MM.1S (cell line): Measurements from ENCODE around the gene CPEB2.

ENCODE experiments used
- DNase-seq: peaks from one replicate; pipeline ENCODE4 v3.0.0-alpha.2; 2015
- H2AFZ ChIP-seq: fragments of 300-600 bp; sonication (generic); 2 replicates; pipeline ENCODE4 v1.6.0; 2016; ENCODE audit warnings: antibody characterized with exemption, low read length
- H3F3A ChIP-seq: fragments of 300-600 bp; sonication (generic); 2 replicates; pipeline ENCODE4 v1.6.1; 2016; ENCODE audit warnings: mild to moderate bottlenecking, antibody characterized with exemption, low read length, moderate library complexity, mixed read lengths; ENCODE audit not compliant: insufficient read depth
- H3K27ac ChIP-seq: fragments of 300-600 bp; sonication (generic); 2 replicates; pipeline ENCODE4 v1.5.1; 2016; ENCODE audit warnings: mild to moderate bottlenecking, low read length
- H3K27me3 ChIP-seq: fragments of 300-600 bp; sonication (generic); replicated peaks from 2 replicates; pipeline ENCODE4 v1.6.0; 2016; ENCODE audit warnings: low read length; ENCODE audit not compliant: insufficient read depth
- H3K36me3 ChIP-seq: fragments of 300-600 bp; sonication (generic); replicated peaks from 2 replicates; pipeline ENCODE4 v1.6.1; 2016; ENCODE audit warnings: mild to moderate bottlenecking, low read length, mixed read lengths; ENCODE audit not compliant: insufficient read depth
- H3K4me1 ChIP-seq: fragments of 300-600 bp; sonication (generic); 2 replicates; pipeline ENCODE4 v1.6.1; 2016; ENCODE audit warnings: low read length, mixed read lengths
- H3K4me2 ChIP-seq: fragments of 300-600 bp; sonication (generic); 2 replicates; pipeline ENCODE4 v1.6.0; 2016; ENCODE audit warnings: low read depth, low read length
- H3K4me3 ChIP-seq: fragments of 300-600 bp; sonication (generic); 2 replicates; pipeline ENCODE4 v1.5.1; 2016; ENCODE audit warnings: low read length, mixed read lengths
- H3K79me2 ChIP-seq: fragments of 300-600 bp; sonication (generic); 2 replicates; pipeline ENCODE4 v1.6.1; 2016; ENCODE audit warnings: mixed run types, low read length, mixed read lengths
- H3K9ac ChIP-seq: fragments of 300-600 bp; sonication (generic); 2 replicates; pipeline ENCODE4 v1.6.1; 2016; ENCODE audit warnings: low read length, mixed read lengths
- H3K9me2 ChIP-seq: fragments of 300-600 bp; sonication (generic); replicated peaks from 2 replicates; pipeline ENCODE4 v1.6.1; 2016; ENCODE audit warnings: mild to moderate bottlenecking, low read length, mixed read lengths; ENCODE audit not compliant: insufficient read depth
- H3K9me3 ChIP-seq: fragments of 300-600 bp; sonication (generic); replicated peaks from 2 replicates; pipeline ENCODE4 v1.6.1; 2016; ENCODE audit warnings: mild to moderate bottlenecking, low read length, mixed read lengths; ENCODE audit not compliant: insufficient read depth
- H4K20me1 ChIP-seq: fragments of 300-600 bp; sonication (generic); 2 replicates; pipeline ENCODE4 v1.6.1; 2016; ENCODE audit warnings: mild to moderate bottlenecking, low read length, moderate library complexity, mixed read lengths; ENCODE audit not compliant: insufficient read depth
- CTCF ChIP-seq: fragments of 300-600 bp; sonication (generic); IDR thresholded peaks from 2 replicates; pipeline ENCODE4 v1.5.1; 2016; ENCODE audit warnings: antibody characterized with exemption, low read length, mixed read lengths
- EZH2 ChIP-seq: fragments of 300-600 bp; sonication (generic); optimal IDR thresholded peaks from 2 replicates; pipeline ENCODE3; 2017; ENCODE audit warnings: low read depth, mild to moderate bottlenecking, antibody characterized with exemption, low read length, mixed read lengths
- EZH2phosphoT487 ChIP-seq: fragments of 300-600 bp; sonication (generic); IDR thresholded peaks from 2 replicates; pipeline ENCODE4 v1.6.1; 2018; ENCODE audit warnings: antibody characterized with exemption, low read length

The CPEB2 gene

GRCh38 chr4:15012017-15012788 is 9.9 kb downstream of the CPEB2 start:
- no peak overlapping the region for H3K4me2 ChIP-seq
- TF ChIP-seq EZH2 (no peak), EZH2phosphoT487 (no peak)

GRCh38 chr4:15013585-15013984 is 11.3 kb downstream of the CPEB2 start:
- no peak overlapping the region for H3K9ac ChIP-seq
- no peaks in the 10 kb centered on the region for H4K20me1 ChIP-seq
- H3K4me3 ChIP-seq, result no peak overlapping the region
- H3K4me2 ChIP-seq, result no peak overlapping the region
- H3K4me1 ChIP-seq, result peaks cover 26% of the 10 kb centered on the region; the same call in 1 of the 2 replicates
- TF ChIP-seq EZH2 (no peak), CTCF (no peak), EZH2phosphoT487 (no peak)
- H3K27ac ChIP-seq, result no peak overlapping the region
- H3K27me3 ChIP-seq, result no peaks in the 10 kb centered on the region
- peaks cover 11% of the 10 kb centered on the region for H3F3A ChIP-seq
- peaks cover 3% of the 10 kb centered on the region; the same call in 1 of the 2 replicates for H3K36me3 ChIP-seq
- no peak for DNase-seq
- no peaks in the 10 kb centered on the region for H3K9me2 ChIP-seq
- no peak overlapping the region for H2AFZ ChIP-seq
- H3K9me3 ChIP-seq, result no peaks in the 10 kb centered on the region
- H3K79me2 ChIP-seq, result peaks cover 87% of the 10 kb centered on the region

More at GRCh38 chr4:15012017-15012788, 9.9 kb downstream of the CPEB2 start:
- Histone ChIP-seq H2AFZ (no peak overlapping the region), H3K4me1 (peaks cover 19% of the 10 kb centered on the region; the same call in 1 of the 2 replicates), H3K27ac (no peak overlapping the region), H3K9me2 (no peaks in the 10 kb centered on the region), H3K27me3 (no peaks in the 10 kb centered on the region), H3K9me3 (no peaks in the 10 kb centered on the region), H3K4me3 (no peak overlapping the region), H3K9ac (no peak overlapping the region), H3K79me2 (peaks cover 96% of the 10 kb centered on the region), H4K20me1 (0 out of 2 replicates have a peak, but pooled peaks cover 2% of the 10 kb centered on the region), H3F3A (no peaks in the 10 kb centered on the region), H3K36me3 (peaks cover 3% of the 10 kb centered on the region; the same call in 1 of the 2 replicates)
- no peak for DNase-seq

- Histone ChIP-seq H3K4me1 (peaks cover 35% of the 10 kb centered on the region), H3K9me2 (no peaks in the 10 kb centered on the region), H3K4me2 (no peak overlapping the region), H3F3A (peaks cover 13% of the 10 kb centered on the region), H3K27me3 (no peaks in the 10 kb centered on the region), H3K9me3 (no peaks in the 10 kb centered on the region), H3K27ac (no peak overlapping the region), H2AFZ (no peak overlapping the region), H3K9ac (no peak overlapping the region), H3K4me3 (no peak overlapping the region), H3K79me2 (peaks cover 84% of the 10 kb centered on the region), H3K36me3 (no peaks in the 10 kb centered on the region; the same call in 1 of the 2 replicates), H4K20me1 (no peaks in the 10 kb centered on the region)
- DNase-seq, result no peak
- TF ChIP-seq EZH2phosphoT487, result no peak
- TF ChIP-seq EZH2, result no peak
- no peak for TF ChIP-seq CTCF
Measured at GRCh38 chr4:15015170-15015569, 12.9 kb downstream of the CPEB2 start.

GRCh38 chr4:15018361-15018760 is 16.1 kb downstream of the CPEB2 start:
- peaks cover 56% of the 10 kb centered on the region for H3K4me1 ChIP-seq
- peaks cover 85% of the 10 kb centered on the region for H3K79me2 ChIP-seq
- H3K27me3 ChIP-seq, result no peaks in the 10 kb centered on the region
- H3K27ac ChIP-seq, result peak overlapping the region; percentile 62
- no peaks in the 10 kb centered on the region for H3K9me3 ChIP-seq
- H3K36me3 ChIP-seq, result no peaks in the 10 kb centered on the region; the same call in 1 of the 2 replicates
- TF ChIP-seq EZH2phosphoT487 (no peak), EZH2 (no peak)
- no peaks in the 10 kb centered on the region for H3K9me2 ChIP-seq
- peak overlapping the region; percentile 54 for H3K4me2 ChIP-seq
- H2AFZ ChIP-seq, result no peak overlapping the region
- peak overlapping the region; percentile 19 for H3K4me3 ChIP-seq
- peaks cover 17% of the 10 kb centered on the region for H3F3A ChIP-seq
- no peaks in the 10 kb centered on the region for H4K20me1 ChIP-seq
- peak overlapping the region; percentile 18; the same call in 1 of the 2 replicates for H3K9ac ChIP-seq
- DNase-seq, result peak; percentile 58
